Neuron (in vitro differentiated cells): ENCODE results near the gene AUNIP.
"Not testable (repeated sequence)": the region's sequence is repeated elsewhere in the genome, so short reads cannot be mapped to it uniquely, and the experiment has no call there.

Experiments used
- H2AFZ ChIP-seq: one replicate; pipeline ENCODE4 v1.6.1; 2013; ENCODE audit warnings: low read depth, mild to moderate bottlenecking, inconsistent platforms, low read length, moderate library complexity
- H3K27me3 ChIP-seq: one replicate; pipeline ENCODE4 v1.6.1; 2013; ENCODE audit warnings: low read length; ENCODE audit not compliant: insufficient read depth
- H3K36me3 ChIP-seq: one replicate; pipeline ENCODE4 v1.6.1; 2013; ENCODE audit warnings: low read length; ENCODE audit not compliant: insufficient read depth
- H3K4me1 ChIP-seq: one replicate; pipeline ENCODE4 v1.6.1; 2013; ENCODE audit warnings: low read length; ENCODE audit not compliant: insufficient read depth
- H3K4me3 ChIP-seq: 2 replicates; pipeline ENCODE4 v1.5.1; 2013; ENCODE audit warnings: mild to moderate bottlenecking, low read length, moderate library complexity
- H3K9me3 ChIP-seq: one replicate; pipeline ENCODE4 v1.6.1; 2013; ENCODE audit warnings: low read length

AUNIP gene

GRCh38 chr1:25845664-25846063 is 13.6 kb downstream of the AUNIP start:
- H3K36me3 ChIP-seq: no peaks in the 10 kb centered on the region
- no peaks in the 10 kb centered on the region for H3K4me1 ChIP-seq
- H3K27me3 ChIP-seq: no peaks in the 10 kb centered on the region
- no peak overlapping the region for H2AFZ ChIP-seq
- no peak overlapping the region for H3K4me3 ChIP-seq
- H3K9me3 ChIP-seq: no peaks in the 10 kb centered on the region

- Histone ChIP-seq H3K9me3 (no peaks in the 10 kb centered on the region), H3K27me3 (no peaks in the 10 kb centered on the region), H3K4me3 (no peak overlapping the region), H2AFZ (no peak overlapping the region), H3K4me1 (no peaks in the 10 kb centered on the region), H3K36me3 (no peaks in the 10 kb centered on the region)
Measured at GRCh38 chr1:25844536-25845337, 14.5 kb downstream of the AUNIP start.

- H2AFZ ChIP-seq: no peak overlapping the region
- H3K36me3 ChIP-seq: no peaks in the 10 kb centered on the region
- no peaks in the 10 kb centered on the region for H3K27me3 ChIP-seq
Measured at GRCh38 chr1:25843483-25843882, 15.8 kb downstream of the AUNIP start.

GRCh38 chr1:25839808-25840207 is 19.4 kb downstream of the AUNIP start:
- not testable (repeated sequence) for H3K4me1 ChIP-seq, H3K9me3 ChIP-seq, H2AFZ ChIP-seq, H3K27me3 ChIP-seq, H3K4me3 ChIP-seq
- H3K36me3 ChIP-seq: peaks cover 12% of the 10 kb centered on the region

More at GRCh38 chr1:25843483-25843882, 15.8 kb downstream of the AUNIP start:
- Histone ChIP-seq H3K9me3 (no peaks in the 10 kb centered on the region), H3K4me3 (no peak overlapping the region), H3K4me1 (no peaks in the 10 kb centered on the region)

- Histone ChIP-seq H3K27me3 (no peaks in the 10 kb centered on the region), H2AFZ (no peak overlapping the region), H3K4me3 (no peak overlapping the region), H3K4me1 (peaks cover 7% of the 10 kb centered on the region), H3K36me3 (peaks cover 34% of the 10 kb centered on the region), H3K9me3 (no peaks in the 10 kb centered on the region)
Measured at GRCh38 chr1:25837262-25837875, 21.9 kb downstream of the AUNIP start.

- H2AFZ ChIP-seq: no peak overlapping the region
- H3K4me1 ChIP-seq: peaks cover 7% of the 10 kb centered on the region
- peaks cover 41% of the 10 kb centered on the region for H3K36me3 ChIP-seq
- no peak overlapping the region for H3K4me3 ChIP-seq
- no peaks in the 10 kb centered on the region for H3K27me3 ChIP-seq
- H3K9me3 ChIP-seq: no peaks in the 10 kb centered on the region
Measured at GRCh38 chr1:25836695-25837094, 22.6 kb downstream of the AUNIP start.

GRCh38 chr1:25834894-25835293 is 24.4 kb downstream of the AUNIP start:
- Histone ChIP-seq H3K36me3 (peaks cover 59% of the 10 kb centered on the region), H3K4me1 (peaks cover 7% of the 10 kb centered on the region), H3K4me3 (no peak overlapping the region), H2AFZ (no peak overlapping the region), H3K9me3 (no peaks in the 10 kb centered on the region), H3K27me3 (no peaks in the 10 kb centered on the region)

GRCh38 chr1:25833158-25833557 is 26.1 kb downstream of the AUNIP start:
- Histone ChIP-seq H3K4me3 (no peak overlapping the region), H3K36me3 (peaks cover 75% of the 10 kb centered on the region), H3K9me3 (no peaks in the 10 kb centered on the region), H2AFZ (no peak overlapping the region), H3K4me1 (peaks cover 7% of the 10 kb centered on the region), H3K27me3 (no peaks in the 10 kb centered on the region)

- Histone ChIP-seq H3K4me1 (peaks cover 7% of the 10 kb centered on the region), H3K27me3 (no peaks in the 10 kb centered on the region), H3K36me3 (peaks cover 82% of the 10 kb centered on the region), H3K9me3 (no peaks in the 10 kb centered on the region), H2AFZ (no peak overlapping the region), H3K4me3 (no peak overlapping the region)
Measured at GRCh38 chr1:25832336-25833037, 26.8 kb downstream of the AUNIP start.

- H2AFZ ChIP-seq: no peak overlapping the region
- peaks cover 85% of the 10 kb centered on the region for H3K36me3 ChIP-seq
- no peaks in the 10 kb centered on the region for H3K27me3 ChIP-seq
- peaks cover 7% of the 10 kb centered on the region for H3K4me1 ChIP-seq
- no peak overlapping the region for H3K4me3 ChIP-seq
- H3K9me3 ChIP-seq: no peaks in the 10 kb centered on the region
Measured at GRCh38 chr1:25831569-25832196, 27.6 kb downstream of the AUNIP start.

- H2AFZ ChIP-seq: no peak overlapping the region
- no peaks in the 10 kb centered on the region for H3K9me3 ChIP-seq
- H3K4me1 ChIP-seq: no peaks in the 10 kb centered on the region
- no peak overlapping the region for H3K4me3 ChIP-seq
- no peaks in the 10 kb centered on the region for H3K27me3 ChIP-seq
- peaks cover 79% of the 10 kb centered on the region for H3K36me3 ChIP-seq
Measured at GRCh38 chr1:25829046-25829445, 30.2 kb downstream of the AUNIP start.

- Histone ChIP-seq H2AFZ (no peak overlapping the region), H3K4me1 (no peaks in the 10 kb centered on the region), H3K9me3 (no peaks in the 10 kb centered on the region), H3K4me3 (no peak overlapping the region), H3K36me3 (peaks cover 74% of the 10 kb centered on the region), H3K27me3 (no peaks in the 10 kb centered on the region)
Measured at GRCh38 chr1:25828491-25828890, 30.8 kb downstream of the AUNIP start.

- Histone ChIP-seq H3K4me1 (peaks cover 3% of the 10 kb centered on the region), H3K27me3 (no peaks in the 10 kb centered on the region), H3K4me3 (no peak overlapping the region), H3K9me3 (no peaks in the 10 kb centered on the region), H2AFZ (no peak overlapping the region), H3K36me3 (peaks cover 54% of the 10 kb centered on the region)
Measured at GRCh38 chr1:25826571-25826970, 32.7 kb downstream of the AUNIP start.
